Measurements from ENCODE around the gene CBX8. TPM values are rescaled to one million over a fixed set of nuclear protein-coding genes. Genes with fewer than 3 reads are reported as not detected.

CBX8 gene
- total and polyA plus RNA-seq, 2 of the 13 experiments (the other 11 are each of a cell fraction or from before 2014, with no cell fraction given), result 0.34 to 12.6 TPM

DNA sequence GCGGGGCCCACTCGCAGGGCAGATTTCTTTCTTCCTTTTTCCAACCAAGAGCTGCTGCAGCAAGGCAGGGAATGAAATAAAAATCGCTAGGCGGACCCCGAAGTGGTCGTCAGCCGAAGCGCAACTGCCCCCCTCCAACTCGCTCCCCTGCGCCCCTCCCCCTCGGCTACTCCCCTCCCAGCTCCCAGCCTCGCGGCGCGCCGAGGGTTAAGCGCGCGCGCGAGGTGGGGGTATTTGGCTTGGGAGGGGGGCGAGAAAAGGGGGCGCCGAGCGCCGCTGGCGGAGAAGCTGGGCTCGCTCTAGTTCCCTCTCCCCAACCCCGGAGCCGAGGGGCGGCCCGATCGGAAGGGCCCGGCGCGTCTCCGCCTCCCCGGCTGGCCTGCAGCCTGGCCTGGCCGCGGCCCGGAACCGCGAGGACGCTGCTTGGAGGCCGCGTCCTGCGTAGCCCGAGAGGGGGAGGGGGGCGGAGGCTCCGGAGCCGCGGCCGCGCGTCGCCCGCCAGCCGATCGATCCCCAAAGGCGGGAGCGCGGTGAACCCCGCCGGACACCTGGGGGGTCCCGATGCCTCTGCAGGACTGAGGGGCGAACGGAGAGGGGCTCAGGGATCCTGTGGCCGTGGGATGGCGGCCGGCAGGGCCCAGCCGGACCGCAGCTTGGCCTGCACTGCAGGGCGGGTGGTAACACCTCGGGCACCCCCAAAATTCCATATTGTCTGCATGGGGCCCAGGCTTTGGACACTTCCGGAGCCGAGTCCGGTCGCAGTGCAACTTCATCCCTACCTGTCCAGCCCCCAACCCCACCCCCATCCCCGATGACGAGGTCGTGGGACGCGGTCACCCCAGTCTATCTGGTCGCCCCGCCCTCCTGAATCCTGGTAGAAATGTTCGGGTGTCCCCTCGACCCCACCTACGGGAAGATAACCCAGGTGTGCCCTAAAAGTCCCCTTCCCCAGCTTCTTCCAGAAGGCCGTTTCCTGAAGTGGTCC lies 47.2 kb upstream of the CBX8 start (continued):
- TF ChIP-seq, protein P1, sequence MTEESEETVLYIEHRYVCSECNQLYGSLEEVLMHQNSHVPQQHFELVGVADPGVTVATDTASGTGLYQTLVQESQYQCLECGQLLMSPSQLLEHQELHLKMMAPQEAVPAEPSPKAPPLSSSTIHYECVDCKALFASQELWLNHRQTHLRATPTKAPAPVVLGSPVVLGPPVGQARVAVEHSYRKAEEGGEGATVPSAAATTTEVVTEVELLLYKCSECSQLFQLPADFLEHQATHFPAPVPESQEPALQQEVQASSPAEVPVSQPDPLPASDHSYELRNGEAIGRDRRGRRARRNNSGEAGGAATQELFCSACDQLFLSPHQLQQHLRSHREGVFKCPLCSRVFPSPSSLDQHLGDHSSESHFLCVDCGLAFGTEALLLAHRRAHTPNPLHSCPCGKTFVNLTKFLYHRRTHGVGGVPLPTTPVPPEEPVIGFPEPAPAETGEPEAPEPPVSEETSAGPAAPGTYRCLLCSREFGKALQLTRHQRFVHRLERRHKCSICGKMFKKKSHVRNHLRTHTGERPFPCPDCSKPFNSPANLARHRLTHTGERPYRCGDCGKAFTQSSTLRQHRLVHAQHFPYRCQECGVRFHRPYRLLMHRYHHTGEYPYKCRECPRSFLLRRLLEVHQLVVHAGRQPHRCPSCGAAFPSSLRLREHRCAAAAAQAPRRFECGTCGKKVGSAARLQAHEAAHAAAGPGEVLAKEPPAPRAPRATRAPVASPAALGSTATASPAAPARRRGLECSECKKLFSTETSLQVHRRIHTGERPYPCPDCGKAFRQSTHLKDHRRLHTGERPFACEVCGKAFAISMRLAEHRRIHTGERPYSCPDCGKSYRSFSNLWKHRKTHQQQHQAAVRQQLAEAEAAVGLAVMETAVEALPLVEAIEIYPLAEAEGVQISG (CRISPR knock-in tag; IDR thresholded peaks at IDR 0.05), result peak; percentile 74
- TF ChIP-seq, protein P2, sequence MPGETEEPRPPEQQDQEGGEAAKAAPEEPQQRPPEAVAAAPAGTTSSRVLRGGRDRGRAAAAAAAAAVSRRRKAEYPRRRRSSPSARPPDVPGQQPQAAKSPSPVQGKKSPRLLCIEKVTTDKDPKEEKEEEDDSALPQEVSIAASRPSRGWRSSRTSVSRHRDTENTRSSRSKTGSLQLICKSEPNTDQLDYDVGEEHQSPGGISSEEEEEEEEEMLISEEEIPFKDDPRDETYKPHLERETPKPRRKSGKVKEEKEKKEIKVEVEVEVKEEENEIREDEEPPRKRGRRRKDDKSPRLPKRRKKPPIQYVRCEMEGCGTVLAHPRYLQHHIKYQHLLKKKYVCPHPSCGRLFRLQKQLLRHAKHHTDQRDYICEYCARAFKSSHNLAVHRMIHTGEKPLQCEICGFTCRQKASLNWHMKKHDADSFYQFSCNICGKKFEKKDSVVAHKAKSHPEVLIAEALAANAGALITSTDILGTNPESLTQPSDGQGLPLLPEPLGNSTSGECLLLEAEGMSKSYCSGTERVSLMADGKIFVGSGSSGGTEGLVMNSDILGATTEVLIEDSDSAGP (CRISPR knock-in tag; IDR thresholded peaks at IDR 0.05; ENCODE audit: borderline replicate concordance), result peak; percentile 59; the same call in 1 of the 2 replicates
- TF ChIP-seq POLR2A (IDR thresholded peaks at IDR 0.05; ENCODE audit: insufficient read depth in 1 of 2, low read depth in 2 of 2, low read length in 2 of 2), result peak in 1 of 2 experiments; percentile 42; a peak in 1 of 4 replicates
- TF ChIP-seq ZNF740 (CRISPR knock-in tag; IDR thresholded peaks at IDR 0.05), result peak; percentile 69; the same call in 1 of the 2 replicates
- TF ChIP-seq HMG20B (CRISPR knock-in tag; conservative IDR thresholded peaks at IDR 0.05), result 0 out of 2 replicates have a peak, but pooled peaks have one; percentile 31
- TF ChIP-seq ZNF839 (CRISPR knock-in tag; IDR thresholded peaks at IDR 0.05; ENCODE audit: borderline replicate concordance), result no peak; the same call in 1 of the 2 replicates
- TF ChIP-seq BCL6 (CRISPR knock-in tag; IDR thresholded peaks at IDR 0.05), result peak; percentile 50; the same call in 1 of the 2 replicates
- no peak for TF ChIP-seq ARHGAP35 (CRISPR knock-in tag; IDR thresholded peaks at IDR 0.05; ENCODE audit: borderline replicate concordance)
- TF ChIP-seq IKZF4 (CRISPR knock-in tag; IDR thresholded peaks at IDR 0.05; ENCODE audit: borderline replicate concordance, low read depth, not compliant biosample characterization), result no peak
- TF ChIP-seq ZNF431 (CRISPR knock-in tag; IDR thresholded peaks at IDR 0.05; ENCODE audit: borderline replicate concordance, low read depth), result peak; percentile 63; the same call in 1 of the 2 replicates
- TF ChIP-seq ZNF766 (CRISPR knock-in tag; IDR thresholded peaks at IDR 0.05; ENCODE audit: borderline replicate concordance), result no peak
- TF ChIP-seq, protein P3, sequence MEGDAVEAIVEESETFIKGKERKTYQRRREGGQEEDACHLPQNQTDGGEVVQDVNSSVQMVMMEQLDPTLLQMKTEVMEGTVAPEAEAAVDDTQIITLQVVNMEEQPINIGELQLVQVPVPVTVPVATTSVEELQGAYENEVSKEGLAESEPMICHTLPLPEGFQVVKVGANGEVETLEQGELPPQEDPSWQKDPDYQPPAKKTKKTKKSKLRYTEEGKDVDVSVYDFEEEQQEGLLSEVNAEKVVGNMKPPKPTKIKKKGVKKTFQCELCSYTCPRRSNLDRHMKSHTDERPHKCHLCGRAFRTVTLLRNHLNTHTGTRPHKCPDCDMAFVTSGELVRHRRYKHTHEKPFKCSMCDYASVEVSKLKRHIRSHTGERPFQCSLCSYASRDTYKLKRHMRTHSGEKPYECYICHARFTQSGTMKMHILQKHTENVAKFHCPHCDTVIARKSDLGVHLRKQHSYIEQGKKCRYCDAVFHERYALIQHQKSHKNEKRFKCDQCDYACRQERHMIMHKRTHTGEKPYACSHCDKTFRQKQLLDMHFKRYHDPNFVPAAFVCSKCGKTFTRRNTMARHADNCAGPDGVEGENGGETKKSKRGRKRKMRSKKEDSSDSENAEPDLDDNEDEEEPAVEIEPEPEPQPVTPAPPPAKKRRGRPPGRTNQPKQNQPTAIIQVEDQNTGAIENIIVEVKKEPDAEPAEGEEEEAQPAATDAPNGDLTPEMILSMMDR (CRISPR knock-in tag; IDR thresholded peaks at IDR 0.05), result peak; percentile 26; the same call in 1 of the 2 replicates
- no peak for TF ChIP-seq ZNF614 (CRISPR knock-in tag; IDR thresholded peaks at IDR 0.05; ENCODE audit: borderline replicate concordance)
- peak; percentile 81 for TF ChIP-seq ZSCAN20 (CRISPR knock-in tag; IDR thresholded peaks at IDR 0.05; ENCODE audit: borderline replicate concordance)
- TF ChIP-seq NFKBIZ (CRISPR knock-in tag; IDR thresholded peaks at IDR 0.05), result no peak
- peak; percentile 17; the same call in 1 of the 2 replicates for TF ChIP-seq ZNF792 (CRISPR knock-in tag; IDR thresholded peaks at IDR 0.05)
- TF ChIP-seq, protein P4, sequence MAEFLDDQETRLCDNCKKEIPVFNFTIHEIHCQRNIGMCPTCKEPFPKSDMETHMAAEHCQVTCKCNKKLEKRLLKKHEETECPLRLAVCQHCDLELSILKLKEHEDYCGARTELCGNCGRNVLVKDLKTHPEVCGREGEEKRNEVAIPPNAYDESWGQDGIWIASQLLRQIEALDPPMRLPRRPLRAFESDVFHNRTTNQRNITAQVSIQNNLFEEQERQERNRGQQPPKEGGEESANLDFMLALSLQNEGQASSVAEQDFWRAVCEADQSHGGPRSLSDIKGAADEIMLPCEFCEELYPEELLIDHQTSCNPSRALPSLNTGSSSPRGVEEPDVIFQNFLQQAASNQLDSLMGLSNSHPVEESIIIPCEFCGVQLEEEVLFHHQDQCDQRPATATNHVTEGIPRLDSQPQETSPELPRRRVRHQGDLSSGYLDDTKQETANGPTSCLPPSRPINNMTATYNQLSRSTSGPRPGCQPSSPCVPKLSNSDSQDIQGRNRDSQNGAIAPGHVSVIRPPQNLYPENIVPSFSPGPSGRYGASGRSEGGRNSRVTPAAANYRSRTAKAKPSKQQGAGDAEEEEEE (CRISPR knock-in tag; IDR thresholded peaks at IDR 0.05; ENCODE audit: borderline replicate concordance), result no peak
- TF ChIP-seq ZNF761 (CRISPR knock-in tag; conservative IDR thresholded peaks at IDR 0.05), result peak; percentile 91; the same call in 1 of the 2 replicates
- peak; percentile 69 for TF ChIP-seq ESRRA (CRISPR knock-in tag; IDR thresholded peaks at IDR 0.05; ENCODE audit: low read depth)

Data from HepG2 (cell line).